HG03135 (cell line): Measurements from ENCODE around the gene RSAD2.
A peak's percentile ranks its signal among the peaks of the same experiment; 100 is the strongest.
"Not testable (repeated sequence)": the region's sequence is repeated elsewhere in the genome, so short reads cannot be mapped to it uniquely, and the experiment has no call there.

Experiments
- ATAC-seq: cut with Tn5 transposase; IDR thresholded peaks from one replicate; pipeline ENCODE4 v1.9.1; 2021; ENCODE audit warnings: mild to moderate bottlenecking, moderate library complexity; ENCODE audit not compliant: unreplicated experiment

The RSAD2 gene

DNA sequence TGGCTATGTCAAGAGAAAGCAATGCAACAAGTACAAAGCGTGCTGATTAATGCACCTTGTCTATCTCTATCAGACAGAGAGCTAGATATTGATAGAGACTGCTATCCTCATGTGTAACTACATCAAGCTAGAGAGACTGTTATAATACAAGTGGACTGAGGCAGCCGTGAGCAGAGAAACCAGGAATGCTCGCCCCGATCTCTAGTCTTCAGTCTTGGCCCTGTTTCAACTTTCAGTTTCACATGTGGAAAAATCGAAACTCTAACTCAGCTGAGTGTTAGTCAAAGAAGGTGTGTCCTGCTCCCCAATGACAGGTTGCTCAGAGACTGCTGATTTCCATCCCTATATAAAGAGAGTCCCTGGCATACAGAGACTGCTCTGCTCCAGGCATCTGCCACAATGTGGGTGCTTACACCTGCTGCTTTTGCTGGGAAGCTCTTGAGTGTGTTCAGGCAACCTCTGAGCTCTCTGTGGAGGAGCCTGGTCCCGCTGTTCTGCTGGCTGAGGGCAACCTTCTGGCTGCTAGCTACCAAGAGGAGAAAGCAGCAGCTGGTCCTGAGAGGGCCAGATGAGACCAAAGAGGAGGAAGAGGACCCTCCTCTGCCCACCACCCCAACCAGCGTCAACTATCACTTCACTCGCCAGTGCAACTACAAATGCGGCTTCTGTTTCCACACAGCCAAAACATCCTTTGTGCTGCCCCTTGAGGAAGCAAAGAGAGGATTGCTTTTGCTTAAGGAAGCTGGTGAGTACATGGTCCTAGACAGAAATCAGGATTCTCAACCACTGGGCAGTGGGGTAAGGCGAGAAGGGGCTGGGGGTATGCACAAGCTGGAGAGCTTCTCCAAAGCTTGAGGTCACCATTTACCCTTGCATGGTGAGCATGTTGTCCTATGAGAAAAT lies at the start of gene RSAD2:
Gene RSAD2 (plus strand): TSS at position 376 of the 903 bp plus-strand sequence. CDS start 24 bp downstream, at position 400.
- peak; percentile 87 for ATAC-seq

DNA sequence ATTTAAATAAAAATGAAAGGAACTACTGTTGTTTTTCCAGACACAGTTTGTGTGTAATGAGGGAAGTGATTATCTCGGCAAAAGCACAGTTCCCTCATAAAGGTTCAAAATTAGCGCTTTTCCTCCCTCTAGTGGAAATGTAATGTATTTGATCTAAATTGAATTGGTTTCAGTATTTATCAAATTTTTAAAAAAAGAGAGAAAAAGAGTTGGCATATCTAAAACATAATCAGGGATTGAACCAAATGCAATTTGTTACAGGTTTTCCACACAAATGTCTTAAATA lies 49.3 kb upstream of the RSAD2 start:
- no peak for ATAC-seq

- no peak for ATAC-seq
Measured at GRCh38 chr2:6831229-6831628, 46.3 kb upstream of the RSAD2 start.

DNA sequence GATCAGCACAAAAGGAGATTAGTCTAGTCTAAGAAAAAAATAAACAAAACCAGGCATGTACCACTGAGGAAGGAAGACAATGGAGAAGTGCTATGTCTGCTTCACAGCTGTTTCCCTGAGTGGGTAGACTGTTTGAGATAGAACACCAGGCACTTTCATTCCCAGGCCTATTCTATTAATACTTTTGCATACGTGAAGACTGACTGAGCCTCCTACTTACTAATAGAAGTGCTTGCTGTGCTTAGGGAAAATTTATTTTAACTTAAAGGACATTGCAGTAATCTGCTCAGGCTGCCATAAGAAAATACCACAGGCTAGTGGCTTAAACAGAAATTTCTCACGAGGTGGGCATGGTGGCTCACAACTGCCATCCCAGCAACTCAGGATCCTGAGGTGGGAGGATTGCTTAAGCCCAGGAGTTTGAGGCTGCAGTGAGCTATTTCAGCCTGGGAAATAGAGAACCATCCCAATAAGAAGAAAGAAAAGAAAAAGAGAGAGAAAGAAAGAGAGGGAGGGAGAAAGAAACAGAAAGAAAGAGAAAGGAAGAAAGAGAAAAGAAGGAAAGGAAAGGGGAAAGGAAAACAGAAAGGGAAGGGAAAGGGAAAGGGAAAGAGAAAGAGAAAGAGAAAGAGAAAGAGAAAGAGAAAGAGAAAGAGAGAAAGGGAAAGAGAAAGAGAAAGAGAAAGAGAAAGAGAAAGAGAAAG lies 44.8 kb upstream of the RSAD2 start:
- ATAC-seq, result no peak

DNA sequence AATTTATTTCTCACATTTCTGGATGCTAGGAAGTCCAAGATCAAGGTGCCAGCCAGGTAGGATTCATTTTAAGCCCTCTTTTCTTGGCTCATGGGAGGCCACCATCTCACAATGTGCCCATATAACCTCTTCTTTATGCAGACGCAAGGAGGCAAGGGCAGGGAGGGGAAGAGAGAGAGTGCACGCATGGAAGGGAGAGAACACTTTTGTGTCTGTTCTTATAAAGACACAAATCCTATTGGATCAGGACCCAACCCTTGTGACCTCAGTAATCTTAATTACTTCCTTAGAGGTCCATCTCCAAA lies 44.3 kb upstream of the RSAD2 start:
- no peak for ATAC-seq

GRCh38 chr2:6834163-6834562 lies 43.4 kb upstream of the RSAD2 start:
- no peak for ATAC-seq

DNA sequence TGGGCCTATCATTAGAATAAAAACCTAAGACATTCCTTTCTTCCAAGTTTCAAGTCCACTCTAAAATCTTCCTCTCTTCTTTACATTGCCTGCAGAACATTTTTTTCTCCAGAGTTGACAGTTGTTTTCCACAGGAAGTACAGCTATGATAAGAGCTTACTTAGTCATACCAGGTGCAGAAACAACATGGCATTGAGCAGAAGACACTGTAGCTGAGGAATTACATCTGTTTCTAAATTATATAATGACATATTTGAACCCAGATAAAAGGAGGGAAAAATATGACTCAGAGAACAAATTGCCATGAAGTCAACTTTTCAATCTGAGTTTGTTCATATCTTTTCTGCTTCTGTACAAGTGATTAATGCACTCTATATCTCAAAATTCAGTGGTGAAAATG lies 42.1 kb upstream of the RSAD2 start:
- no peak for ATAC-seq

- no peak for ATAC-seq
Measured at GRCh38 chr2:6838673-6839319, 38.8 kb upstream of the RSAD2 start.

GRCh38 chr2:6841537-6842287 lies 35.9 kb upstream of the RSAD2 start:
- no peak for ATAC-seq

DNA sequence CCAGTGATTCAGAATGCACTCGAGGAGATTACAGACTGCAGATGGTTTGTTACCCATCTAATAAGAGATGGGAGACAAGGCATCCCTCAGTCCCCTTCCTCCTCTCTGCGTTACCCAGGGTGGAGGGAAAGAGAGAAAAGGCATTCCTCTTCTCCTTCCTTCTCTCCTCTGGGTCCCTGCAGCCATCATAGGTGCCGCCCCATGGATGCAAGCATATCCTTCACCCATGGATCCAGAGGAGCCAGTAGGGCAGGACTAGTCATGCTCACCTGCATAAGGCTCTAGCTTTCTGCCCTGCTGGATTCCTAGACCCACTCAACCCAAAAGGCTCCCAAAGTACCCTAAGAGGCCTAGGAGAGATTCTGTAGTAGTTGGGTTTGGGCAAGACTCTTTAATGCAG lies 32.3 kb upstream of the RSAD2 start:
- ATAC-seq, result no peak

- ATAC-seq, result no peak
Measured at GRCh38 chr2:6845903-6846302, 31.7 kb upstream of the RSAD2 start.

GRCh38 chr2:6846540-6846939 lies 31.0 kb upstream of the RSAD2 start:
- ATAC-seq, result no peak

- ATAC-seq, result no peak
Measured at GRCh38 chr2:6846967-6847681, 30.5 kb upstream of the RSAD2 start.

- ATAC-seq, result no peak
Measured at GRCh38 chr2:6852195-6852594, 25.4 kb upstream of the RSAD2 start.

- ATAC-seq, result no peak
Measured at GRCh38 chr2:6854416-6854815, 23.2 kb upstream of the RSAD2 start.

DNA sequence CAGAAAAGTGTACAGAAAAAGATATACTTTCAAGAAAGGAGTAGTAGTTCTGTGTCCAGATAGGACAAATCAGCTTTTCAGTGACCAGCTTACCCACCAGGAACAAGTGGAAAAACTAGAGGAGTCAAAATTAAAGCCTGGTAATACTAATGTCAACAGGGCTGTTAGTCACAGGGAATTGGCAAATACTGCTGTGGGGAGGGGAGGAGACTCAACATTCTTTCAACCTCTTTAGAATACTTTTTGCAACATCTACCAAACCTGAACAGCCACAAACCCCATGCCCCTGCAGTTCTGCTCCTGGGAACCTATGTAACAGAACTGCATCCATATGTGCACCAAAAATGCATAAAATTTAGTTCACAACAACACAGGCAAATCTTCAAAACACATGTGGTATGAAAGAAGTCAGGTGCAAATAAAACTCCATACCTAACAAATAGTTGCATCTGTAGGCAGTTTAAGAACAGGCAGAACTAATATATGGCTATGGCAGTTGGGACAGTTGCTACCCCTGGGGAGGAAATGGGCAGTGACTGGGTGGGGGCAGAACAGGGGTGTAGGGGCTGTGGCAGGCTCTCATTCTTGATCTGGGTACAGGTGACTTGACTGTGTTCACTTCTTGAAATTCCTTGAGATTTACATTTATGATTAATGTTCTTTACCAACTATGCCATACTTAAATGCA lies 21.6 kb upstream of the RSAD2 start:
- ATAC-seq, result no peak

- ATAC-seq, result no peak
Measured at GRCh38 chr2:6856548-6856920, 21.0 kb upstream of the RSAD2 start.

DNA sequence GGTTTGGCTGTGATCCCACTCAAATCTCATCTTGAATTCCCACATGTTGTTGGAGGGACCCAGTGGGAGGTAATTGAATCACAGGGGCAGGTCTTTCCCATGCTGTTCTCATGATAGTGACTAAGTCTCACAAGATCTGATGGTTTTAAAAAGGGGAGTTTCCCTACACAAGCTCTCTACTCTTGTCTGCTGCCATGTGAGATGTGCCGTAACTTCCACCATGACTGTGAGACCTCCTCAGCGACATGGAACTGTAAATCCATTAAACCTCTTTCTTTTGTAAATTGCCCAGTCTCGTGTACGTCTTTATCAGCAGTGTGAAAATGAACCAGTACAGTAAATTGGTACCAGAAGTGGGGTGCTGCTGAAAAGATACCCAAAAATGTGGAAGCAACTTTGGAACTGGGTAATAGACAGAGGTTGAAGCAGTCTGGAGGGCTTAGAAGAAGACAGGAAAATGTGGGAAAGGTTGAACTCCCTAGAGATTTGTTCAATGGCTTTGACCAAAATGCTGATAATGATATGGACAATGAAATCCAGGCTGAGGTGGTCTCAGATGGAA lies 19.0 kb upstream of the RSAD2 start:
- not testable (repeated sequence) for ATAC-seq

GRCh38 chr2:6860296-6860695 lies 17.3 kb upstream of the RSAD2 start:
- ATAC-seq, result no peak

- no peak for ATAC-seq
Measured at GRCh38 chr2:6863792-6864191, 13.8 kb upstream of the RSAD2 start.
